HEK293 (cell line): ENCODE measurements around the gene CHST14.

ENCODE experiments used
- CTCF ChIA-PET: fragments of 350-600 bp; formaldehyde crosslinking; extraction: SDS; loops from one replicate; lab custom pipeline; 2021; ENCODE audit warnings: antibody characterized with exemption; lab: Yijun Ruan, JAX
- POLR2A ChIA-PET: fragments of 300-600 bp; formaldehyde crosslinking; extraction: SDS; loops from one replicate; lab custom pipeline; 2020; ENCODE audit warnings: antibody characterized with exemption, inconsistent platforms; lab: Yijun Ruan, JAX
- H3K27ac ChIP-seq: fragments of 200-500 bp; sonication (Bioruptor generic); 2 replicates; pipeline ENCODE4 v1.5.1; 2014; ENCODE audit warnings: low read depth, low read length, control low read depth, inconsistent platforms; ENCODE audit errors: extremely low read depth
- H3K36me3 ChIP-seq, 2 experiments: fragments of 200-500 bp in 1 of 2; sonication (Bioruptor generic) in 1 of 2; 1 replicate in 1 of 2; 2 replicates in 1 of 2; pipeline ENCODE4 v1.5.1; 2014 to 2017; ENCODE audit warnings: inconsistent platforms in 2 of 2, low read length in 2 of 2; ENCODE audit not compliant: control insufficient read depth in 2 of 2, insufficient read depth in 1 of 2
- H3K4me1 ChIP-seq: fragments of 200-500 bp; sonication (Bioruptor generic); 2 replicates; pipeline ENCODE4 v1.5.1; 2014; ENCODE audit warnings: mild to moderate bottlenecking, low read length, inconsistent platforms; ENCODE audit not compliant: control insufficient read depth, insufficient read depth
- H3K4me3 ChIP-seq: 2 replicates; pipeline ENCODE4 v1.5.1; 2011; ENCODE audit warnings: low read depth, mild to moderate bottlenecking, control low read depth, low read length, moderate library complexity
- H3K9me3 ChIP-seq: fragments of 200-500 bp; sonication (Bioruptor generic); 2 replicates; pipeline ENCODE4 v1.5.1; 2014; ENCODE audit warnings: low read depth, low read length, inconsistent platforms; ENCODE audit not compliant: control insufficient read depth, insufficient read depth
- GLIS1 ChIP-seq: fragments of 450-650 bp; formaldehyde crosslinking; IDR thresholded peaks from 2 replicates; pipeline ENCODE4 v1.5.1; 2016; ENCODE audit warnings: missing biosample characterization, missing genetic modification characterization
- GLIS2 ChIP-seq: fragments of 450-650 bp; formaldehyde crosslinking; IDR thresholded peaks from 2 replicates; pipeline ENCODE4 v1.5.1; 2016; ENCODE audit warnings: missing biosample characterization, missing genetic modification characterization
- SETDB1 ChIP-seq: IDR thresholded peaks from one replicate; pipeline ENCODE4 v1.6.1; 2017; ENCODE audit warnings: mild to moderate bottlenecking, low read length, moderate library complexity, mixed read lengths; ENCODE audit not compliant: insufficient read length
- SP3 ChIP-seq: fragments of 450-650 bp; formaldehyde crosslinking; IDR thresholded peaks from 2 replicates; pipeline ENCODE4 v1.5.1; 2016; ENCODE audit warnings: missing biosample characterization, missing genetic modification characterization
- ZBTB17 ChIP-seq: fragments of 450-650 bp; formaldehyde crosslinking; IDR thresholded peaks from 2 replicates; pipeline ENCODE4 v1.5.1; 2016; ENCODE audit warnings: missing biosample characterization, missing genetic modification characterization
- ZBTB8A ChIP-seq: fragments of 450-650 bp; formaldehyde crosslinking; IDR thresholded peaks from 2 replicates; pipeline ENCODE4 v1.5.1; 2016; ENCODE audit warnings: missing biosample characterization, missing genetic modification characterization
- ZIC2 ChIP-seq: fragments of 450-650 bp; formaldehyde crosslinking; IDR thresholded peaks from 2 replicates; pipeline ENCODE4 v1.5.1; 2016; ENCODE audit warnings: missing biosample characterization, missing genetic modification characterization
- ZNF335 ChIP-seq: fragments of 450-650 bp; formaldehyde crosslinking; conservative IDR thresholded peaks from 2 replicates; pipeline ENCODE4 v1.5.1; 2016; ENCODE audit warnings: missing biosample characterization, missing genetic modification characterization
- ZNF394 ChIP-seq: fragments of 450-650 bp; formaldehyde crosslinking; IDR thresholded peaks from 2 replicates; pipeline ENCODE4 v1.5.1; 2016; ENCODE audit warnings: missing biosample characterization, missing genetic modification characterization, mild to moderate bottlenecking, moderate library complexity, borderline replicate concordance
- ZNF530 ChIP-seq: fragments of 450-650 bp; formaldehyde crosslinking; IDR thresholded peaks from 2 replicates; pipeline ENCODE4 v1.5.1; 2016; ENCODE audit warnings: low read depth, missing biosample characterization, missing genetic modification characterization
- ZNF560 ChIP-seq: fragments of 450-650 bp; formaldehyde crosslinking; IDR thresholded peaks from 2 replicates; pipeline ENCODE4 v1.5.1; 2017; ENCODE audit warnings: missing biosample characterization, missing genetic modification characterization, borderline replicate concordance
- ZNF830 ChIP-seq: fragments of 450-650 bp; IDR thresholded peaks from 2 replicates; pipeline ENCODE4 v1.5.0; 2018; ENCODE audit warnings: missing biosample characterization, missing genetic modification characterization, low read depth, mild to moderate bottlenecking, moderate library complexity
- TF ChIP-seq, protein P1 (sequence below): fragments of 450-650 bp; formaldehyde crosslinking; IDR thresholded peaks from 2 replicates; pipeline ENCODE4 v1.5.1; 2016; ENCODE audit warnings: missing biosample characterization, missing genetic modification characterization, borderline replicate concordance
- TF ChIP-seq, protein P2 (sequence below): fragments of 450-650 bp; formaldehyde crosslinking; IDR thresholded peaks from 2 replicates; pipeline ENCODE4 v1.5.1; 2017; ENCODE audit warnings: missing biosample characterization, mild to moderate bottlenecking, missing genetic modification characterization, moderate library complexity
- TF ChIP-seq, protein P3 (sequence below): fragments of 450-650 bp; formaldehyde crosslinking; IDR thresholded peaks from 2 replicates; pipeline ENCODE4 v1.5.1; 2016; ENCODE audit warnings: missing biosample characterization, missing genetic modification characterization
- TF ChIP-seq, protein P4 (sequence below): fragments of 450-650 bp; formaldehyde crosslinking; IDR thresholded peaks from 2 replicates; pipeline ENCODE4 v1.5.1; 2016; ENCODE audit warnings: missing biosample characterization, missing genetic modification characterization
- TF ChIP-seq, protein P5 (sequence below): fragments of 450-650 bp; formaldehyde crosslinking; IDR thresholded peaks from 2 replicates; pipeline ENCODE4 v1.5.1; 2017; ENCODE audit warnings: missing biosample characterization, missing genetic modification characterization

CHST14 gene

DNA sequence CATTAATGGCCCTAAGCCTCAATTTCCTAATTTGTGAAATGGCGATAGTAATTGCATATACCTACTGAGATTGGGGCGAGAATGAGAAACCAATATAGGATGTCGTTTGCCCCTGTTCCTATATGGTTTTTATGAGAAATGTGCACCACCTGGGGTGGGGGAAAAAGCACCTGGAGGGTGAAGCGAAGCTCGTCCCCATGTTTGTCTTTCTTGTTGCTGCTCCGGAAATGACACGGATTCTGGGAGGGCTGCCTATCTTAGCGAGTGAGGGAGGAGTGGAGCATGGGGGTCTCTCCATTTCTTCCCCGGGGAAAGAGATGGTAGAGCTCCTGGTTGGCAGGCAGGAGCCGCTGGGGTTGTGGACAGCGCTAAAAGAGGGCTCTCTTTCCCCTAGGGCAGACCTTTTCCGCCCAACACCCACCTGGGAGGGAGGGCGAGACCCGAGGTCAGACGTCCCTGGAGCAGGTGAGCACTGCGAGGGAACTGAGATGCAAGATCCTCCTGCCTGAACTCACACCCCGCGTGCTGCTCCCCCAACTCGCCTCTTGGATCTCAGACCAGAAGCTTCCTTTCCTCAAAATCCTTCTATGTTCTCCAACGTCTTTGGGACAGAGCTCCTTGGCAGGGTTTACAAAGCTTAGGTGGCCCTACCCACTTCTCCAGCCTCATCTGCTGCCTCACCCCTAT is 35.6 kb upstream of the CHST14 start:
- POLR2A ChIA-PET, result interaction anchor here (0.6 kb wide), 1 partner anchor 204 kb away, joined by 4 read pairs; no protein-coding TSS in a partner anchor
- peaks cover 7% of the 10 kb centered on the region; the same call in 1 of the 2 replicates for H3K4me1 ChIP-seq

DNA sequence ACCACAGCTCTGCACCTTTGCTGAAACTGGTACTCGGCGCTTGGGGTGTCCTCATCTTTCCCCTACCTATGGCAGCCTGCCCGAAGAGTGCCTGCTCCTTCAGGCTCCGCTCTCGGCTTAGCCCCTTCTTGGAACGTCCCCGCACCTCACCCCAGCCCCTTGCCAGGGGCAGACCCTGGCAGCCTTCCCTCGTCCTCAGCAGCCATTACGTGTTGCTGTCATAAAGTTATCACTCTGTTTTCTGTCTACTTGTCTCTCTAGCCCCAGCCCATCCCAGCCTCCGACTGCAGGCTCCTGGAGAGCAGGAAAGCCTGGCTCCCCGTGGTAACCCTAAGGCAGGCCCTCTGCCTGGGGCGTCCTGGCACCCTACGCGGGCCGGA is 35.1 kb upstream of the CHST14 start:
- H3K9me3 ChIP-seq, result no peaks in the 10 kb centered on the region
- H3K27ac ChIP-seq, result no peak overlapping the region
- CTCF ChIA-PET, result interaction anchor here (0.7 kb wide), 1 partner anchor 161 kb away, joined by 4 read pairs; no protein-coding TSS in a partner anchor
- peaks cover 7% of the 10 kb centered on the region; the same call in 1 of the 2 replicates for H3K4me1 ChIP-seq
- no peak overlapping the region for H3K4me3 ChIP-seq
- no peaks in the 10 kb centered on the region for H3K36me3 ChIP-seq
- POLR2A ChIA-PET, result interaction anchor here (0.6 kb wide), 1 partner anchor 203 kb away, joined by 4 read pairs; no protein-coding TSS in a partner anchor
- TF ChIP-seq ZNF830, result no peak

More for the DNA sequence above, 35.6 kb upstream of the CHST14 start:
- Histone ChIP-seq H3K4me3 (no peak overlapping the region), H3K27ac (no peak overlapping the region), H3K36me3 (no peaks in the 10 kb centered on the region)
- CTCF ChIA-PET, result interaction anchor here (0.7 kb wide), 1 partner anchor 160 kb away, joined by 4 read pairs; no protein-coding TSS in a partner anchor
- TF ChIP-seq, protein P1, sequence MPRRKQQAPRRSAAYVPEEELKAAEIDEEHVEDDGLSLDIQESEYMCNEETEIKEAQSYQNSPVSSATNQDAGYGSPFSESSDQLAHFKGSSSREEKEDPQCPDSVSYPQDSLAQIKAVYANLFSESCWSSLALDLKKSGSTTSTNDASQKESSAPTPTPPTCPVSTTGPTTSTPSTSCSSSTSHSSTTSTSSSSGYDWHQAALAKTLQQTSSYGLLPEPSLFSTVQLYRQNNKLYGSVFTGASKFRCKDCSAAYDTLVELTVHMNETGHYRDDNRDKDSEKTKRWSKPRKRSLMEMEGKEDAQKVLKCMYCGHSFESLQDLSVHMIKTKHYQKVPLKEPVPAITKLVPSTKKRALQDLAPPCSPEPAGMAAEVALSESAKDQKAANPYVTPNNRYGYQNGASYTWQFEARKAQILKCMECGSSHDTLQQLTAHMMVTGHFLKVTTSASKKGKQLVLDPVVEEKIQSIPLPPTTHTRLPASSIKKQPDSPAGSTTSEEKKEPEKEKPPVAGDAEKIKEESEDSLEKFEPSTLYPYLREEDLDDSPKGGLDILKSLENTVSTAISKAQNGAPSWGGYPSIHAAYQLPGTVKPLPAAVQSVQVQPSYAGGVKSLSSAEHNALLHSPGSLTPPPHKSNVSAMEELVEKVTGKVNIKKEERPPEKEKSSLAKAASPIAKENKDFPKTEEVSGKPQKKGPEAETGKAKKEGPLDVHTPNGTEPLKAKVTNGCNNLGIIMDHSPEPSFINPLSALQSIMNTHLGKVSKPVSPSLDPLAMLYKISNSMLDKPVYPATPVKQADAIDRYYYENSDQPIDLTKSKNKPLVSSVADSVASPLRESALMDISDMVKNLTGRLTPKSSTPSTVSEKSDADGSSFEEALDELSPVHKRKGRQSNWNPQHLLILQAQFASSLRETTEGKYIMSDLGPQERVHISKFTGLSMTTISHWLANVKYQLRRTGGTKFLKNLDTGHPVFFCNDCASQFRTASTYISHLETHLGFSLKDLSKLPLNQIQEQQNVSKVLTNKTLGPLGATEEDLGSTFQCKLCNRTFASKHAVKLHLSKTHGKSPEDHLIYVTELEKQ, result no peak
- TF ChIP-seq, all 188 proteins: peak for 0
- no peaks in the 10 kb centered on the region for H3K9me3 ChIP-seq

DNA sequence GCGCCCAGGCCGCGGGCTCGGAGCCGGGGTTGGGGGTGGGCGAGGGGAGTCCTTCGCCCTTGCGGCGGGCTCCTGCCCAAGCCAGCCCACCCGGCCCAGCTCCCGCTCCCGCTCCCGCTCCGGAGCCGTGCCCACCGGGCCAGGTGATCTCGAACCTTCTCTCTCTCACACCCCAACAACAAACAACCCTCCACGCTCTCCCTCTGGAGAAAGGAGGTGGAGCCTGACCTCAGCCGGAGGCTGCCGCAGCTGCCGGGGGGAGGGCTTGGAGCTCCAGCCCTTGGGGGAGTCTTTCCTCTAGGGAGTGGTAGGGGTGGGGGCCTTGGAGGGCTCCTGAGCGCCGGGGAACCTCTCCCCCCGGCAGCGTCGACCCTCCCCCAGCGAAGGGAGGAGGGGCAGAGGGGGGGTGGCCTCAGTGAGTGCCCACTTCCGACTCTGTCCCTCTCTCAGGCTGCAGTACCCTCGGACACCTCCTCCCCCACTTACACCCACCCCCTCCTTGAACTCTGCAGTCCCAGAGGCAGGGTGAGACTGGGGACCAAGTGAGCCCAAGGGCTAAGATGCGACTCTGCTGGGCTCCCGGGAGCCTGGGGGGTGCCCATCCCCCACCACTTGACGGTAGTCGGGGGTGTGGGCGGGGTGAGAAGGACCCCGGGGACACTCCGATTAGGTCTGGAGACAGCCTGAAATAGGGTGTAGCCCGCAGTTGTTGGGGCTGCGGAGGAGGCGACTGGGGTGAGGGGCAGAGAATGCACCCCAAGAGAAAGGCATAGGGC is 34.5 kb upstream of the CHST14 start:
- no peaks in the 10 kb centered on the region for H3K9me3 ChIP-seq
- peak overlapping the region; percentile 11 for H3K4me3 ChIP-seq
- CTCF ChIA-PET, result interaction anchor here (0.7 kb wide), 1 partner anchor 161 kb away, joined by 4 read pairs; no protein-coding TSS in a partner anchor
- H3K27ac ChIP-seq, result no peak overlapping the region
- POLR2A ChIA-PET, result no interaction called here
- no peaks in the 10 kb centered on the region for H3K36me3 ChIP-seq
- H3K4me1 ChIP-seq, result peaks cover 7% of the 10 kb centered on the region; the same call in 1 of the 2 replicates
- TF ChIP-seq, protein P2, sequence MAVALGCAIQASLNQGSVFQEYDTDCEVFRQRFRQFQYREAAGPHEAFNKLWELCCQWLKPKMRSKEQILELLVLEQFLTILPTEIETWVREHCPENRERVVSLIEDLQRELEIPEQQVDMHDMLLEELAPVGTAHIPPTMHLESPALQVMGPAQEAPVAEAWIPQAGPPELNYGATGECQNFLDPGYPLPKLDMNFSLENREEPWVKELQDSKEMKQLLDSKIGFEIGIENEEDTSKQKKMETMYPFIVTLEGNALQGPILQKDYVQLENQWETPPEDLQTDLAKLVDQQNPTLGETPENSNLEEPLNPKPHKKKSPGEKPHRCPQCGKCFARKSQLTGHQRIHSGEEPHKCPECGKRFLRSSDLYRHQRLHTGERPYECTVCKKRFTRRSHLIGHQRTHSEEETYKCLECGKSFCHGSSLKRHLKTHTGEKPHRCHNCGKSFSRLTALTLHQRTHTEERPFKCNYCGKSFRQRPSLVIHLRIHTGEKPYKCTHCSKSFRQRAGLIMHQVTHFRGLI (tag by site-specific recombination), result no peak
- TF ChIP-seq SETDB1, result no peak
- no peak for TF ChIP-seq ZNF560 (tag by site-specific recombination)
- 0 out of 2 replicates have a peak, but pooled peaks have one; percentile 13 for TF ChIP-seq ZBTB17 (tag by site-specific recombination)
- TF ChIP-seq, protein P3, sequence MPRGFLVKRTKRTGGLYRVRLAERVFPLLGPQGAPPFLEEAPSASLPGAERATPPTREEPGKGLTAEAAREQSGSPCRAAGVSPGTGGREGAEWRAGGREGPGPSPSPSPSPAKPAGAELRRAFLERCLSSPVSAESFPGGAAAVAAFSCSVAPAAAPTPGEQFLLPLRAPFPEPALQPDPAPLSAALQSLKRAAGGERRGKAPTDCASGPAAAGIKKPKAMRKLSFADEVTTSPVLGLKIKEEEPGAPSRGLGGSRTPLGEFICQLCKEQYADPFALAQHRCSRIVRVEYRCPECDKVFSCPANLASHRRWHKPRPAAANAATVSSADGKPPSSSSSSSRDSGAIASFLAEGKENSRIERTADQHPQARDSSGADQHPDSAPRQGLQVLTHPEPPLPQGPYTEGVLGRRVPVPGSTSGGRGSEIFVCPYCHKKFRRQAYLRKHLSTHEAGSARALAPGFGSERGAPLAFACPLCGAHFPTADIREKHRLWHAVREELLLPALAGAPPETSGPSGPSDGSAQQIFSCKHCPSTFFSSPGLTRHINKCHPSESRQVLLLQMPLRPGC (tag by site-specific recombination), result no peak
- TF ChIP-seq, protein P4, sequence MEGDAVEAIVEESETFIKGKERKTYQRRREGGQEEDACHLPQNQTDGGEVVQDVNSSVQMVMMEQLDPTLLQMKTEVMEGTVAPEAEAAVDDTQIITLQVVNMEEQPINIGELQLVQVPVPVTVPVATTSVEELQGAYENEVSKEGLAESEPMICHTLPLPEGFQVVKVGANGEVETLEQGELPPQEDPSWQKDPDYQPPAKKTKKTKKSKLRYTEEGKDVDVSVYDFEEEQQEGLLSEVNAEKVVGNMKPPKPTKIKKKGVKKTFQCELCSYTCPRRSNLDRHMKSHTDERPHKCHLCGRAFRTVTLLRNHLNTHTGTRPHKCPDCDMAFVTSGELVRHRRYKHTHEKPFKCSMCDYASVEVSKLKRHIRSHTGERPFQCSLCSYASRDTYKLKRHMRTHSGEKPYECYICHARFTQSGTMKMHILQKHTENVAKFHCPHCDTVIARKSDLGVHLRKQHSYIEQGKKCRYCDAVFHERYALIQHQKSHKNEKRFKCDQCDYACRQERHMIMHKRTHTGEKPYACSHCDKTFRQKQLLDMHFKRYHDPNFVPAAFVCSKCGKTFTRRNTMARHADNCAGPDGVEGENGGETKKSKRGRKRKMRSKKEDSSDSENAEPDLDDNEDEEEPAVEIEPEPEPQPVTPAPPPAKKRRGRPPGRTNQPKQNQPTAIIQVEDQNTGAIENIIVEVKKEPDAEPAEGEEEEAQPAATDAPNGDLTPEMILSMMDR (tag by site-specific recombination), result no peak
- peak; percentile 40; the same call in 1 of the 2 replicates for TF ChIP-seq GLIS2 (tag by site-specific recombination)
- TF ChIP-seq ZNF335, result peak; percentile 67
- no peak for TF ChIP-seq ZNF530
- TF ChIP-seq, protein P5, sequence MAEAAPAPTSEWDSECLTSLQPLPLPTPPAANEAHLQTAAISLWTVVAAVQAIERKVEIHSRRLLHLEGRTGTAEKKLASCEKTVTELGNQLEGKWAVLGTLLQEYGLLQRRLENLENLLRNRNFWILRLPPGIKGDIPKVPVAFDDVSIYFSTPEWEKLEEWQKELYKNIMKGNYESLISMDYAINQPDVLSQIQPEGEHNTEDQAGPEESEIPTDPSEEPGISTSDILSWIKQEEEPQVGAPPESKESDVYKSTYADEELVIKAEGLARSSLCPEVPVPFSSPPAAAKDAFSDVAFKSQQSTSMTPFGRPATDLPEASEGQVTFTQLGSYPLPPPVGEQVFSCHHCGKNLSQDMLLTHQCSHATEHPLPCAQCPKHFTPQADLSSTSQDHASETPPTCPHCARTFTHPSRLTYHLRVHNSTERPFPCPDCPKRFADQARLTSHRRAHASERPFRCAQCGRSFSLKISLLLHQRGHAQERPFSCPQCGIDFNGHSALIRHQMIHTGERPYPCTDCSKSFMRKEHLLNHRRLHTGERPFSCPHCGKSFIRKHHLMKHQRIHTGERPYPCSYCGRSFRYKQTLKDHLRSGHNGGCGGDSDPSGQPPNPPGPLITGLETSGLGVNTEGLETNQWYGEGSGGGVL, result peak; percentile 62; the same call in 1 of the 2 replicates
- TF ChIP-seq ZNF394, result no peak
- TF ChIP-seq GLIS1 (tag by site-specific recombination), result peak; percentile 24
- 0 out of 2 replicates have a peak, but pooled peaks have one; percentile 25 for TF ChIP-seq SP3 (tag by site-specific recombination)
- peak; percentile 74 for TF ChIP-seq ZBTB8A (tag by site-specific recombination)
- peak; percentile 28; the same call in 1 of the 2 replicates for TF ChIP-seq ZIC2
